ENCODE data around the gene MOV10L1.

The MOV10L1 gene

DNA sequence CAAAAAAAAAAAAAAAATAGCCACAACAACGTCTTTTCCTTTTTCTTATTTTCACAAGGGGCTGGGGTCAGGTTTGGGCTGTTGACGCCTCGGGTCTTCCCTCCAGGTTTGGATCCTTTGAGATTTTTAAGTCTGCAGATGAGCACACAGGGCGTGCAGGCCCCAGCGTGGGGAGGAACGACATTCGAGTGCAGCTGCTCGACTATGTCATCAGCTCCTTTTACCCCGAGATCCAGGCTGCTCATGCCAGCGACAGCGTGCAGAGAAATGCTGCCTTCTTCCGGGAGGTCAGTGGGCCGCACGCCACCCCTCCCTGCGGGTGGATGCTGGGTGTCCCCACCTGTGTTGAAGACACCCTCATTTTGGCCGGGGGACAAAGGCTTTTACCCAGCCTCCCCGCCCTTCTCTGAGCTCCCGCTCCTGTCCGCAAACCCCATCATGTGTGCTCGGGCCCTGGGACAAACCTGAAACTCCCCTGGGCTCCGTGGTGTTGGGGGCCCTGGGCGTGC lies 118.7 kb downstream of the MOV10L1 start:
- no peak for DNase-seq

DNA sequence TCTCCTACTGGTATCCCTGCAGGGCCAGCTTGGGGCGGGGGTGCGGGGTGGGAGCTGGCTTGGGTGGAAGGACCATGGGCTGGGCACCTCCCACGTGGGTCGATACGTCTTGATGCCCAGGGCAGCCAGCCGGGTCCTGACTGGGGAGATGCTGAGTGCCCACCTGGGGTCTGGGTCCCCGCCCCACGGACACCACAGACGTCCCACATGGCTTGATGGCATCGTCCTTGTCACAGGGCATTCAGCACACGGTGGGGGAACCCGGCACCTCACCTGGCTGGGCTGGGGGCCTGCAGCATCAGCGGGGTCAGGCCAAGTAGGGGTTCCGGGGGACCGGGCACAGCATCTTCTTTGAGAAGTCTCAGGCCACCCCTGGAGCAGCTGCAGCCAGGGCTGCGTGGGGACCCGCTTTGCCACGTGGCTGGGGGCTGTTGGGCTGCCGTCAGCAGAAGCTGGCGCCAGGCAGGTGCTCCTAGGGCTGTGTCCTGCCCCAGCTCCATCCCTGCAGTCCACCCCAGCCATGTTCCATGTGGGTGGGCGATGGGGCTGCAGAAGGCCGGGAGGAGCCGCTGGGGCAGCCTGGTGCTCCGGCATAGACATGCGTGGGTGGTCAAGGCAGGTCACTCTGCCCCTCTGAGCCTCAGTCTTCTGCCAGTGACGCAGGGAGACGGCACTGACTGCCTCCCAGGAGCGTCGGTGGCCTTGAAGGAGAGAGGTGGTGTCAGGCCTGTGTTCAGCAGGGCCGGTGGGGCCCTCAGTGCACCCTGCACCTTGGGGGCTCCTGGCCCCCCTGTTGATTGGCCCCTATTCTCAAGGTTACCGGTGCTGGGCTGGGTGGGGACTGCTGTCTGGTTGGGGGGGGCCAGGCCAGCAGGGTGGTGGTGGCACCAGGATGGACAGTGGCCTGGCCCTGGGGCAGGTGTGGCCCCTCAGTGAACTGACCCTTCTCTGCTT lies 119.4 kb downstream of the MOV10L1 start:
- no peak for DNase-seq

- DNase-seq = peak; percentile 66
These were observed 120.1 kb downstream of the MOV10L1 start for GRCh38 chr22:50209893-50210292.

DNA sequence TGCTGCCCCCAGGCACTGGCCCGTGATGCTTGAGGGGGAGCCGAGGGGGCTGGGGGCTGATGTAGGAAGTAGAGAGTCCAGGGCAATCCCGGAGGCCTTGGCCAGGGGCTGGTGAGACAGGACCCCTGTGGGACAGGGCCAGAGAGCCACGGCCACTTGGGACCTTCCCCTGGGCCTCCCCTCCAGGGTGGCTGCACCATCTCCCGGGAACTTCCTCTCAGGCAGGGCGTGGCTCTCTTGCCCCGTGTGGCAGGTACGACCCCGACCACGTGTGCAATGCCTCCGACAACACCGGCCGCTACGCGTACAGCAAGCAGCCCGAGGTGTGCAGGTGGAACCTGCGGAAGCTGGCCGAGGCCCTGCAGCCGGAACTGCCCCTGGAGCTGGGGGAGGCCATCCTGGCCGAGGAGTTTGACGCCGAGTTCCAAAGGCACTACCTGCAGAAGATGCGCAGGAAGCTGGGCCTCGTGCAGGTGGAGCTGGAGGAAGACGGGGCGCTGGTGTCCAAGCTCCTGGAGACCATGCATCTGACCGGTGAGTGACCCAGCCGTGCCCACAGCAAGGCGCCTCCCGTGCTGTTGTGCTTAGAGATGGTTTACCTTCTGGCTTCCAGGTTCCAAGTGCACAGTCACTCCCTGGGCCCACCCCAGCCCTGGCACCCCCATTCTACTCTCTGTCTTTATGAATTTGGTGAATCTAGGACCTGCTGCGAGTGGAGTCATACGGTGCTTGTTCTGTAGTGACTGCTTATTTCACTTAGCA lies 120.8 kb downstream of the MOV10L1 start:
- no peak for DNase-seq

- no peak for DNase-seq
These were observed 121.3 kb downstream of the MOV10L1 start for GRCh38 chr22:50211147-50211546.
